GM12872 (cell line): ENCODE measurements around the gene SPIRE2.

Experiments
- TF ChIP-seq, protein P1 (sequence below): IDR thresholded peaks from 3 replicates; pipeline ENCODE4 v1.5.1; 2011; ENCODE audit warnings: low read depth, mild to moderate bottlenecking, low read length, moderate library complexity; ENCODE audit not compliant: insufficient read depth

SPIRE2 gene

DNA sequence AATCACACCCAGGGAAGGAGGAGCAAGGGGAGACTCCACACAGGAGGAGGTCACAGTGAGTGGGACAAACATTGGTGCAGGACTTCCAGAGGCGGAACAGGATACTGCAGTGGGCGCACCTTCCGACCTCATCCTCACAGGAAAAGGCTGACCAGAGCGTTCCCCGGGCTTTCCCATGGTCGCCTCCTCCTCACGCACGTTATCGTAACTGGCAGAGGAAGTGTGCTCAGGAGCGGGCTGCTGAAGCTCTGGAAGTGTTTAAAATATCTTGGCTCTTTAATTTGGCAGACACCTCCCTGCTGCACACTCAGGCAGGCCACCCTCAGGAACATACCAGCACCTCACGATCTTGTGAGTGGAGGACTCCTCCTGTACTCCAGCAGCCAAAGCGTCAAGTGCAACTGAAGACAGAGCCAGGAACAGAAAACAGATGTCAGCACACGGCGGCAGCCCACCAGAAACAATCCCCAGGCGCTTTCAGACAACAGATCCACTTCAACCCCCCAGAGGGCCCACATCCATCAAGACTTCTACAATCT lies 29.4 kb upstream of the SPIRE2 start:
- TF ChIP-seq, protein P1, sequence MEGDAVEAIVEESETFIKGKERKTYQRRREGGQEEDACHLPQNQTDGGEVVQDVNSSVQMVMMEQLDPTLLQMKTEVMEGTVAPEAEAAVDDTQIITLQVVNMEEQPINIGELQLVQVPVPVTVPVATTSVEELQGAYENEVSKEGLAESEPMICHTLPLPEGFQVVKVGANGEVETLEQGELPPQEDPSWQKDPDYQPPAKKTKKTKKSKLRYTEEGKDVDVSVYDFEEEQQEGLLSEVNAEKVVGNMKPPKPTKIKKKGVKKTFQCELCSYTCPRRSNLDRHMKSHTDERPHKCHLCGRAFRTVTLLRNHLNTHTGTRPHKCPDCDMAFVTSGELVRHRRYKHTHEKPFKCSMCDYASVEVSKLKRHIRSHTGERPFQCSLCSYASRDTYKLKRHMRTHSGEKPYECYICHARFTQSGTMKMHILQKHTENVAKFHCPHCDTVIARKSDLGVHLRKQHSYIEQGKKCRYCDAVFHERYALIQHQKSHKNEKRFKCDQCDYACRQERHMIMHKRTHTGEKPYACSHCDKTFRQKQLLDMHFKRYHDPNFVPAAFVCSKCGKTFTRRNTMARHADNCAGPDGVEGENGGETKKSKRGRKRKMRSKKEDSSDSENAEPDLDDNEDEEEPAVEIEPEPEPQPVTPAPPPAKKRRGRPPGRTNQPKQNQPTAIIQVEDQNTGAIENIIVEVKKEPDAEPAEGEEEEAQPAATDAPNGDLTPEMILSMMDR, result no peak

DNA sequence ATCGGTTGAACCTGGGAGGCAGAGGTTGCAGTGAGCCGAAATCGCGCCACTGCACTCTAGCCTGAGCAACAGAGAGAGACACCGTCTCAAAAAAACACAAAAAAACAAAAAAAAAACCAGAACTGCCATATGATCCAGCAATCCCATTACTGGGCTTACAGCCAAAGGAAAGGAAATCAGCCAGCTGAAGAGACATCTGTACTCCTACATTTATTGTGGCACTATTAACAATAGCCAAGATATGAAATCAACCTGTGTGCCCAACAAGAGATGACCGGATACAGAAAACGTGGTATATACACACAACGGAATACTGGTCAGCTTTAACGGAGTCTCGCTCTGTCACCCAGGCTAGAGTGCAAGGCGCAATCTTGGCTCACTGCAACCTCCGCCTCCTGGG lies 26.5 kb upstream of the SPIRE2 start:
- TF ChIP-seq, protein P1, result no peak

DNA sequence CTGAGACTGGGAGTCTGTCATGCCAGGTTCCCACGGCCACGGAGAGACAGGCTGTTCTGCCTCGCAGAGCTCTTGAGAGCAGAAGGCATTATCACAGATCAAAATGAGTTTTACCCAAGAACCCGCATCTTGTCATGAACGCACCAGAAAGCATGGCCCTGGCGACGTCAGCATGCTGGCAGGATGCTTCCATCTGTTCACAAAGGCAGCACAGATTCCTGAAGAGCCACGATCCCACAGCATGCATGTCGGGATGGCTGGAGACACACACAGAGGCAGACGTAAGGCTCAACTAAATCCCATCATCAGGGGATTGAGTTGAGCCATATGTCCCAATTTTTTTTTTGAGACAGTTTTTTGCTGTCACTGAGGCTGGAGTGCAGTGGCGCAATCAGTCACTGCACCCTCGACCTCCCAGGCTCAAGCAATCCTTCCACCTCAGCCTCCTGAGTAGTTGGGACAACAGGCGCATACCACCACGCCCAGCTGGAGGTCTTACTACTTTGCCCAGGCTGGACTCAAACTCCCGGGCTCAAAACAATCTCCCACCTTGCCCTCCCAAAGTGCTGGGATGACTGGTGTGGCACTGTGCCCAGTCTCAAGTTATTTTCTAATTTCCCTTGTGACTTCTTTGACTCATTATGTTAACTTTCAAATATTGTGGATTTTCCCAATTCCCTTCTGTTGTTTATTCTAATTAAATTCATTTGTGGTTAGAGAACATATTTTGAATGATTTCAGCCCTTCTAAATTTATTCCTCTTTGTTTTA lies 23.0 kb upstream of the SPIRE2 start:
- TF ChIP-seq, protein P1, result no peak

DNA sequence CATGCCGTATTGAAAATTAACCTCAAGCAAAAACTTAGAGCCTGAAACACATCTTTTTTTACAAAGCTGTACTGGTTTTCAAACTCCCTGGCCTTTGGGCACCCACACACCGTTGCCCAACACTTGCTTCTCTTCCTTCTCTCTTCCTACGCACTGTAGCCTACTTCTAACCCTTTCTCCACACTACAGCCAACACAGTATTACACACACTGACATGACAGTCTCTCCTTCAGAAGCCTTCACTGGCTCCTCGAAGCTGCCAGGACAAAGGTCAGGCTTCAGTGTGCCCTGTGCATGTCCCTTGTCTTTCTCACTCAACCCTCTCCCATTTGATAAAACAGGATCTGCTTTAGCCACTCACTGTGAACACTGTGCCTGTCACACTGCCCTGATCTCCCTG lies 19.8 kb upstream of the SPIRE2 start:
- TF ChIP-seq, protein P1, result no peak

DNA sequence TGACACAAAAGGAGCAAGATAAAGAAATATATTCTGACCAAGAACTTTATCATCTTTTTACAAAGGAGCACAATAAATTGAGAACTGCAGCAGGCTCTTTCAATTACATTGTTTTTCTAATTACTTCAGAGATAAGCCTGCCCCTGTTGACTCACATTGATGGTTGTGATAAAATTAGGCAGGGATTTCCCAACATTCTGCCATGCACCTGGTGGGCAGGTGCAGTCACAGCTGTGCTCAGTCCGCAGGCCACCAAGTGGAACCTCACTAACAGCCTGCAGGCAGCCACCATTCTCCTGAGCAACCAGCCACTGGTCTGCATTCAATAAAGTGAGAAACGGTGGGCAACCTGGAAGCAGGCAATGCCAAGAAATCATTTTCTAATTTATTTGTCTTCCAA lies 17.0 kb upstream of the SPIRE2 start:
- TF ChIP-seq, protein P1, result no peak

DNA sequence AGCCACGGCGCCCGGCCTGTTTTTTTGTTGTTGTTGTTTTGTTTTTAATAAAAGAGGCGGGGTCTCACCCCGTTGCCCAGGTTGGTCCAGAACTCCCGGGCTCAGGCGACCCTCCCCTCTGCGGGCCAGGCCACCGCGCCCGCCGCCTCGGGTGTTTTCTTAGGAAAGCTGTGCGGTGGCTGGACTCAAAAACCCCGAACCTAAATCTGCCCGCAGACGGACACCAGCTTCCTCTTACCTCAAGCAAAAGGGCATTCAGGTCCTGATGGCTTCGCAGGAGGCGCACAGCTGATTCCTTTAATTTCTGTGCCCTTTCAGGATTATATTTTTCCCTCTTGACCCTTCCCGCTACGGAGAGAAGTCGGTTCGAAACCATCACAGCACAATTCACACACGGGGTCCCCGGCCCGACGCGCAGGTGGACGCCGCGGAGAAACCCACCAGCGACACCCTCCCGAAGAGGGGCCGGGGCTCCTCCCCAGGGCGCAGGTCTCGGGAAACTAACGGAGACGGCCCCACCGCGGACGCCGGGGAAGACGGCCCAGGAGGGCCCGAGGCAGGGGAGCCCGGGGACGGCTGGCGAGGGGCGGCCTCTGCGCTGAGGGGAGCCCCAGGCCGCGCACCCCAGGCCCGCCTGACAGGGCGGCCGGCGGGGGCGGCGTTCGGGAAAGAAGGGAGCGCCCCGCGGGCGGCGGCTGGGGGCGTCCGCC lies 12.5 kb upstream of the SPIRE2 start:
- TF ChIP-seq, protein P1, result no peak

DNA sequence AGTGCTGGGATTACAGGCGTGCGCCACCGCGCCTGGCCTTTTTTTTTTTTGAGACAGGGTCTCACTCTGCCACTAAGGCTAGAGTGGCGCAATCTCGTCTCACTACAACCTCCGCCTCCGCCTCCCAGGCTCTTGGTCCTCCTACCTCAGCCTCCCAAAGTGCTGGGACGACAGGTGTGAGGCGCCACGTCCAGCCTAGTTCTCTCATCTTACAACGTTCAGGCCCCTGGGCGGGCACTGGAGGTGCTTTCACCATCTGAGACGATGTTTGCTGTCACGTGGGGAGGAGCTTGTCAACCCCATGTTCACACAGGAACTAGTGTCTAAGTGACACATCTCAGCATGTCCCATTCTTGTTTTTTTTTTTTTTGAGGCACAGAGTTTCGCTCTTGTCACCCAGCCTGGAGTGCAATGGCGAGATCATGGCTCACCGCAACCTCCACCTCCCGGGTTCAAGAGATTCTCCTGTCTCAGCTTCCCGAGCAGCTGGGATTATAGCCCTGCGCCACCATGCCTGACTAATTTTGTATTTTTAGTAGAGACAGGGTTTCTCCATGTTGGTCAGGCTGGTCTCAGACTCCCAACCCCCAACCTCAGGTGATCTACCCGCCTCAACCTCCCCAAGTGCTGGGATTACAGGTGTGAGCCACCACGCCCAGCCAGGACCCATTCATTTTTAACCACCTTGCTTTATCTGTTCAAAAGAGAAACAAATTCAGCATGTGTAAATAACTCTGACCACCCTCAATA lies 6.7 kb upstream of the SPIRE2 start:
- TF ChIP-seq, protein P1, result no peak
